H1 (cell line): ENCODE measurements around the gene EHBP1. TPM values are rescaled to one million over a fixed set of nuclear protein-coding genes. Genes with fewer than 3 reads are reported as not detected.

Experiments
- CTCF ChIA-PET: fragments of 300-600 bp; sonication (Branson Sonifier 250); formaldehyde crosslinking; loops from one replicate; lab custom pipeline; 2021; ENCODE audit not compliant: partially characterized antibody; lab: Charles Lee
- POLR2A ChIA-PET: fragments of 300-600 bp; sonication (Branson Sonifier 250); formaldehyde crosslinking; loops from one replicate; lab custom pipeline; 2021; ENCODE audit warnings: inconsistent platforms; ENCODE audit not compliant: partially characterized antibody; lab: Charles Lee
- DNase-seq, 2 experiments: peaks; one replicate each; pipeline versions ENCODE4 v3.0.0 to v3.0.0-alpha.2; 2010 to 2022; ENCODE audit warnings: low spot score in 2 of 2, low read depth in 1 of 2, mixed read lengths in 1 of 2
- FAIRE-seq: peaks from 2 replicates; lab custom pipeline; 2011; peaks lifted over from hg19 to GRCh38; lab: Jason Lieb, UNC
- H2AFZ ChIP-seq: 2 replicates; pipeline ENCODE4 v1.8.1; 2012; ENCODE audit warnings: low read length, inconsistent platforms
- H2AK5ac ChIP-seq: 2 replicates; pipeline ENCODE4 v1.6.1; 2013; ENCODE audit warnings: low read depth, low read length
- H2BK120ac ChIP-seq: replicated peaks from 2 replicates; pipeline ENCODE3; 2013; ENCODE audit warnings: low read depth, low read length, inconsistent platforms
- H2BK12ac ChIP-seq: 2 replicates; pipeline ENCODE4 v1.6.1; 2013; ENCODE audit warnings: low read depth, low read length
- H2BK15ac ChIP-seq: 2 replicates; pipeline ENCODE4 v1.6.1; 2013; ENCODE audit warnings: low read length
- H2BK20ac ChIP-seq: 2 replicates; pipeline ENCODE4 v1.6.1; 2013; ENCODE audit warnings: low read length
- H2BK5ac ChIP-seq: 2 replicates; pipeline ENCODE4 v1.6.1; 2013; ENCODE audit warnings: low read depth, low read length
- H3K14ac ChIP-seq: 2 replicates; pipeline ENCODE4 v1.6.1; 2013; ENCODE audit warnings: inconsistent platforms; ENCODE audit not compliant: insufficient read length
- H3K18ac ChIP-seq: 2 replicates; pipeline ENCODE4 v1.6.1; 2013; ENCODE audit warnings: low read length; ENCODE audit errors: extremely low read depth
- H3K23ac ChIP-seq: 2 replicates; pipeline ENCODE4 v1.6.1; 2013; ENCODE audit warnings: inconsistent platforms; ENCODE audit not compliant: insufficient read length
- H3K23me2 ChIP-seq: 2 replicates; pipeline ENCODE4 v1.6.1; 2013; ENCODE audit warnings: low read depth, low read length
- H3K27ac ChIP-seq: 2 replicates; pipeline ENCODE4 v1.6.1; 2011; ENCODE audit warnings: low read depth, low read length, inconsistent platforms
- H3K27me3 ChIP-seq, 4 experiments: replicated peaks in 1 of 4; 1 replicate in 1 of 4; 2 replicates in 3 of 4; pipeline versions ENCODE4 v1.6.1 to v1.8.1; 2011 to 2013; ENCODE audit warnings: low read length in 3 of 4, mild to moderate bottlenecking in 3 of 4, inconsistent platforms in 2 of 4, mixed read lengths in 2 of 4, moderate library complexity in 1 of 4; ENCODE audit not compliant: control insufficient read depth in 3 of 4, insufficient read depth in 3 of 4; ENCODE audit errors: extremely low read depth in 1 of 4
- H3K36me3 ChIP-seq, 4 experiments: 2 replicates each; pipeline versions ENCODE4 v1.6.1 to v1.8.1; 2011 to 2013; ENCODE audit warnings: mild to moderate bottlenecking in 4 of 4, low read length in 3 of 4, moderate library complexity in 2 of 4, control low read depth in 1 of 4, inconsistent platforms in 1 of 4; ENCODE audit not compliant: insufficient read depth in 4 of 4, control insufficient read depth in 2 of 4
- H3K4ac ChIP-seq: replicated peaks from 2 replicates; pipeline ENCODE3; 2013; ENCODE audit warnings: low read length, low read depth, mixed read lengths, inconsistent platforms; ENCODE audit not compliant: insufficient read length
- H3K4me1 ChIP-seq, 4 experiments: replicated peaks in 1 of 4; 1 replicate in 1 of 4; 2 replicates in 3 of 4; pipeline versions ENCODE4 v1.6.1 to v1.8.1; 2011 to 2013; ENCODE audit warnings: low read length in 3 of 4, inconsistent platforms in 2 of 4, mixed read lengths in 1 of 4; ENCODE audit not compliant: insufficient read depth in 4 of 4, control insufficient read depth in 3 of 4
- H3K4me2 ChIP-seq, 2 experiments: 2 replicates each; pipeline versions ENCODE4 v1.6.1 to v1.8.1; 2011 to 2013; ENCODE audit warnings: low read depth in 2 of 2, low read length in 2 of 2, control low read depth in 1 of 2, inconsistent platforms in 1 of 2, mild to moderate bottlenecking in 1 of 2; ENCODE audit not compliant: insufficient read depth in 1 of 2
- H3K4me3 ChIP-seq, 4 experiments: fragments of 200-600, 300-600 bp in 1 of 4; sonication (generic), shearing (Covaris generic), sonication (Bioruptor Twin) in 1 of 4; 2 replicates each; pipeline versions ENCODE4 v1.5.1 to v1.8.1; 2011 to 2016; ENCODE audit warnings: low read length in 4 of 4, low read depth in 3 of 4, control low read depth in 2 of 4, inconsistent platforms in 2 of 4, mild to moderate bottlenecking in 2 of 4, mixed read lengths in 1 of 4, moderate library complexity in 1 of 4; ENCODE audit not compliant: insufficient read depth in 2 of 4; ENCODE audit errors: extremely low read depth in 1 of 4
- H3K56ac ChIP-seq: replicated peaks from 2 replicates; pipeline ENCODE3; 2013; ENCODE audit warnings: low read depth, mild to moderate bottlenecking, mixed read lengths, low read length, inconsistent platforms; ENCODE audit not compliant: insufficient read length
- H3K79me1 ChIP-seq: 2 replicates; pipeline ENCODE4 v1.6.1; 2013; ENCODE audit warnings: low read depth, low read length, control low read depth
- H3K79me2 ChIP-seq, 2 experiments: 2 replicates each; pipeline versions ENCODE4 v1.6.1 to v1.8.1; 2012 to 2013; ENCODE audit warnings: low read length in 2 of 2, mild to moderate bottlenecking in 2 of 2, inconsistent platforms in 1 of 2; ENCODE audit not compliant: insufficient read depth in 2 of 2, control insufficient read depth in 1 of 2
- H3K9ac ChIP-seq, 4 experiments: replicated peaks in 1 of 4; 1 replicate in 1 of 4; 2 replicates in 3 of 4; pipeline versions ENCODE4 v1.6.1 to v1.8.1; 2011 to 2013; ENCODE audit warnings: low read depth in 3 of 4, low read length in 3 of 4, control low read depth in 2 of 4, mild to moderate bottlenecking in 2 of 4, moderate library complexity in 2 of 4, inconsistent platforms in 1 of 4; ENCODE audit errors: extremely low read depth in 1 of 4
- H3K9me3 ChIP-seq, 2 experiments: 2 replicates each; pipeline versions ENCODE4 v1.6.1 to v1.8.1; 2012 to 2013; ENCODE audit warnings: mild to moderate bottlenecking in 2 of 2, moderate library complexity in 2 of 2, control low read depth in 1 of 2, inconsistent platforms in 1 of 2, low read depth in 1 of 2, low read length in 1 of 2, mixed read lengths in 1 of 2; ENCODE audit not compliant: insufficient read depth in 2 of 2
- H4K20me1 ChIP-seq, 2 experiments: replicated peaks in 1 of 2; 2 replicates each; pipeline versions ENCODE3 to v1.8.1; 2011 to 2013; ENCODE audit warnings: inconsistent platforms in 2 of 2, low read length in 2 of 2, mild to moderate bottlenecking in 1 of 2; ENCODE audit not compliant: insufficient read depth in 2 of 2, control insufficient read depth in 1 of 2
- H4K5ac ChIP-seq: 2 replicates; pipeline ENCODE4 v1.6.1; 2013; ENCODE audit warnings: low read length, low read depth, mixed read lengths, inconsistent platforms; ENCODE audit not compliant: insufficient read length
- H4K8ac ChIP-seq: 2 replicates; pipeline ENCODE4 v1.8.0; 2013; ENCODE audit warnings: mild to moderate bottlenecking, moderate library complexity, low read length, inconsistent platforms; ENCODE audit not compliant: insufficient read depth; ENCODE audit errors: extremely low read depth
- H4K91ac ChIP-seq: replicated peaks from 2 replicates; pipeline ENCODE3; 2013; ENCODE audit warnings: low read length, mixed read lengths, inconsistent platforms; ENCODE audit not compliant: insufficient read length
- EZH2 ChIP-seq: fragments of 200-600 bp; sonication (generic); IDR thresholded peaks from 2 replicates; pipeline ENCODE4 v1.7.1; 2012; ENCODE audit warnings: low read depth, mild to moderate bottlenecking, moderate library complexity, low read length, inconsistent platforms; ENCODE audit not compliant: severe bottlenecking
- RAD21 ChIP-seq, 2 experiments: IDR thresholded peaks in 1 of 2; conservative IDR thresholded peaks in 1 of 2; 2 replicates each; pipeline ENCODE4 v1.6.1; 2011; ENCODE audit warnings: low read depth in 2 of 2, low read length in 2 of 2, improper control_type of control experiment in 1 of 2, inconsistent platforms in 1 of 2, mild to moderate bottlenecking in 1 of 2, moderate library complexity in 1 of 2
- SAP30 ChIP-seq: fragments of 300-600 bp; sonication (generic); IDR thresholded peaks from 2 replicates; pipeline ENCODE4 v1.7.1; 2012; ENCODE audit warnings: low read length, moderate library complexity, mild to moderate bottlenecking, inconsistent platforms; ENCODE audit not compliant: insufficient read depth, insufficient replicate concordance
- SUZ12 ChIP-seq: fragments of 200-600 bp; sonication (generic); IDR thresholded peaks from 2 replicates; pipeline ENCODE4 v1.6.1; 2012; ENCODE audit warnings: mild to moderate bottlenecking, inconsistent platforms, low read length, moderate library complexity, mixed read lengths
- WGBS, 2 experiments: shearing (Covaris generic) in 1 of 2; methylation state at CpG; one replicate each; pipeline versions ENCODE4 v1.1.6 to v1.1.7; 2013 to 2015; ENCODE audit warnings: low lambda C conversion rate in 2 of 2, mixed read lengths in 2 of 2, inconsistent platforms in 1 of 2, low coverage in 1 of 2, missing lambda C conversion rate in 1 of 2; ENCODE audit not compliant: insufficient replicate concordance in 2 of 2, insufficient coverage in 1 of 2, insufficient read length in 1 of 2; ENCODE audit errors: extremely low coverage in 1 of 2, missing lambda C conversion rate in 1 of 2; 5-methylcytosine and 5-hydroxymethylcytosine counted together
- polyA plus RNA-seq, 7 experiments: library from polyadenylated mRNA; depleted of rRNA in 3 of 7; stranded (reverse) in 5 of 7; unstranded in 2 of 7; fragments of >200 nt in 5 of 7; fragments of 200-250 nt in 2 of 7; gene quantifications; 1 replicate in 5 of 7; 2 replicates in 1 of 7; 4 replicates in 1 of 7; pipeline versions ENCODE4 v1.2.1 to v1.2.3, GENCODE V29; 2011 to 2013; ENCODE audit warnings: missing spikeins in 2 of 7, mixed read lengths in 2 of 7
- total RNA-seq: library from RNA; stranded (reverse); fragmentation: NEBNext Ultra II Directional; extraction: Animal tissue kit (Norgen Biotek cat#: 25700); gene quantifications from 2 replicates; pipeline ENCODE4 v1.2.1, GENCODE V29; 2021

Gene EHBP1
- total and polyA plus RNA-seq, 2 of the 8 experiments (the other 6 are each of a cell fraction or from before 2014, with no cell fraction given) = 12.0 to 64.1 TPM

DNA sequence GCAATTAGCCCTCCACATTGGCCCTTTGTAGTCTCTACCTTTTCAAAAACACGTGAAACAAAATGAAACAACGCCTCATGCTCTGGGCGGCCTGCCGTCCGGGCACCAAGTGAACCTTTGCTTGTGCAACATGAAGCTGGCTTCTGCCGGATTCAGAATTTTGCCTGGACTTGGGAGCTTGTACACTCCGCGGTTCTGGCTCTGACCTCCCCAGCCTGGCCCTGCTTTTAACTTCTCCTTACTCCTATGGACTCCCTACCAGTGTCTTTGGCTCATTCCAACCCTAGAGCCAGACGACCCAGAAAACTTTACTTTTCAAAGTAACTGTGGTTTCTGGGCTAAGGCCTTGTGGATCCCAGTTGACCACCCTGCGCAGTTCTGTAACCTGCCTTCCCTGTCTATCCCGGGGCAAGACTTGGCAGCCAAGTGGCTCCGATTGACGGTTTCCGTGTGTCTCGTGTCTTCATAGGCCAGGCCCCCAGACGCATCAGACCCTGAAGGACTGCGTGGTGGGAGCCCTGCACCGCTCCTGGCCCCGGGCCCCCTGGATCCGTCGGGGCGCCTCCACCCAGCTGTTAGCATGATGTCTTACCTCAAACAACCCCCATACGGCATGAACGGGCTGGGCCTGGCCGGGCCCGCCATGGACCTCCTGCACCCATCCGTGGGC, 347.0 kb downstream of the EHBP1 start:
- Histone ChIP-seq H3K56ac (no peak overlapping the region), H2BK12ac (0 out of 2 replicates have a peak overlapping the region, but pooled peaks have one; percentile 27), H3K79me2 (no peaks in the 10 kb centered on the region), H2AK5ac (0 out of 2 replicates have a peak overlapping the region, but pooled peaks have one; percentile 53), H2AFZ (no peak overlapping the region), H4K91ac (no peak overlapping the region), H3K9me3 (no peaks in the 10 kb centered on the region), H2BK120ac (no peak overlapping the region), H3K23me2 (peaks cover 44% of the 10 kb centered on the region), H2BK20ac (no peak overlapping the region), H3K14ac (no peak overlapping the region), H4K20me1 (peaks cover 13 to 19% of the 10 kb centered on the region in 2 experiments), H3K9ac (no peak overlapping the region), H3K4ac (no peak overlapping the region), H3K4me2 (peak overlapping the region; percentile 86 to 96), H3K27me3 (peaks cover 49 to 96% (median 91%) of the 10 kb centered on the region in 4 experiments), H2BK5ac (no peak overlapping the region), H4K5ac (no peak overlapping the region), H3K23ac (no peak overlapping the region), H3K4me1 (peaks cover 6 to 51% (median 41%) of the 10 kb centered on the region in 4 experiments)
- CTCF ChIA-PET = interaction anchor here (1.5 to 6.5 kb wide), 3 partner anchors 9 to 595 kb away, joined by 4 to 50 read pairs (median 12); no protein-coding TSS in a partner anchor
- DNase-seq (peak in 1 of 2 experiments; percentile 55), FAIRE-seq (no peak)
- 14% methylated on average over 20 of the region's 27 CpGs; no CpG with 5 or more reads in 1 of the 2 experiments for WGBS, 2 experiments
- POLR2A ChIA-PET = interaction anchor here (4.9 kb wide), 1 partner anchor 8 kb away, joined by 31 read pairs; no protein-coding TSS in a partner anchor
- TF ChIP-seq RAD21 (IDR thresholded peaks at IDR 0.05 in 1 of 2, conservative IDR thresholded peaks at IDR 0.05 in 1 of 2; ENCODE audit: low read depth in 2 of 2, low read length in 2 of 2) (no peak), SAP30 (no peak), EZH2 (peak; percentile 18), SUZ12 (peak; percentile 58; the same call in 1 of the 2 replicates)
- TF ChIP-seq, all 59 proteins: peak for 2
- H3K27ac ChIP-seq = no peak overlapping the region
- peaks cover 0 to 16% (median 0%) of the 10 kb centered on the region in 4 experiments; a peak in 2 of 8 replicates for H3K36me3 ChIP-seq
- peak overlapping the region; percentile 32 for H3K18ac ChIP-seq
- H3K79me1 ChIP-seq = no peaks in the 10 kb centered on the region
- H4K8ac ChIP-seq = no peak overlapping the region
- peak overlapping the region in 3 of 4 experiments; percentile 14 to 80 (median 74); a peak in 4 of 8 replicates for H3K4me3 ChIP-seq
- H2BK15ac ChIP-seq = 0 out of 2 replicates have a peak overlapping the region, but pooled peaks have one; percentile 61
